ENCODE measurements around the gene NKAIN2.
"Not testable (repeated sequence)": the region's sequence is repeated elsewhere in the genome, so short reads cannot be mapped to it uniquely, and the experiment has no call there.

Gene NKAIN2

DNA sequence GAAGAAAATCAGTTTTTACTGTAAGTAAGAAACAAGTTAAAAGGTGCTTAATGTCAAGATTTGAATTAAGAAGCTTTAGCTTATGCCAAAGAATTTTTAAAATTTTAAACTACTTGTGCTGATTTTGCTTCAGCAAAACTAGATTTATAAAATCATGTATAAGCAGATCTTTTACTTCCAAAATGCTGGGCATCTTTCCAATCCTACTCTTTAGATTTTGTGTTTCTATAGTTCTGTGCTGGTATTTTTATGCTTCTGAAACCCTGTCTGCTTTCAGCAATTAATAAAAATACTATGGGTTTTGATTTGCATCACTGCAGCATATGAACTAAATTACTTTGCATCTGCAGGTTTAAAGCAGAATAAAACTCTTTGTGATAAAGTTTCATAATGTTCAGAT lies 920.0 kb downstream of the NKAIN2 start:
- DNase-seq: no peak

- DNase-seq: not testable (repeated sequence)
Measured at GRCh38 chr6:124737804-124738203, 934.1 kb downstream of the NKAIN2 start.

DNA sequence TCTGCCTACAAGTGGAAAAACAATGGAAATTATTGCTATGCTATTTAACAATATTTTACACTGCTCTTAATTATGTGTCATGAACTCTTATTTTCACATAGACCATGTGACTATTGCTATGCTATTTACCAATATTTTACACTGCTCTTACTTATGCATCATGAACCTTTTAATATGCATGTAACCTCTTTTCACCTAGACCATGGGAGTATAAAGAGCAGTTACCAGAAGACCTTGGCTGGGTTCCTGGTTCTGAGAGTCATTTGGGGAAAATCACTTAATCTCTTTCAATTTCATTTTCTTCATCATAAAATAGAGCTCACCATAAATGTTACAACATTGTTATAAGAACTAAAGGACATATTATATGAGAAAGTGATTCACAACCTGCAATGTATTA lies 934.8 kb downstream of the NKAIN2 start:
- DNase-seq: no peak

- DNase-seq: peak; percentile 26
Measured at GRCh38 chr6:124741341-124741740, 937.7 kb downstream of the NKAIN2 start.

DNA sequence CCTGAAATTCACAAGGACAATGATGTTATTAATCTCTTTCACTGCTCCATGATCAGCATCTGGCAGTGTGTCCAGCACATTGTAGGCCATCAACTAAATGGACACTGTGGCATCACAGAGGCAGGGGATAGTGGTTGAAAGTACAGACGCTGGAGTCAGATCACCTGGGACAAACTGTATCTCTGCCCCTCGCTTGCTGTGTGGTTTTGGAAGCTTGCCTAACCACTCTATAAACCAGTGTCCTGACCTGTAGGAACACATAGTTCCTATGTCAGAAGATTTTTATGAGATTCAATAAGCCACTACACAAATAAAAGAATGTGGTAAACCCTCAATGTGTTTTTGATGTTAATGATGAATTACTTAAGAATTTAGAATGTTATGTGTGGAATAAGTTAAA lies 939.3 kb downstream of the NKAIN2 start:
- no peak for DNase-seq

DNA sequence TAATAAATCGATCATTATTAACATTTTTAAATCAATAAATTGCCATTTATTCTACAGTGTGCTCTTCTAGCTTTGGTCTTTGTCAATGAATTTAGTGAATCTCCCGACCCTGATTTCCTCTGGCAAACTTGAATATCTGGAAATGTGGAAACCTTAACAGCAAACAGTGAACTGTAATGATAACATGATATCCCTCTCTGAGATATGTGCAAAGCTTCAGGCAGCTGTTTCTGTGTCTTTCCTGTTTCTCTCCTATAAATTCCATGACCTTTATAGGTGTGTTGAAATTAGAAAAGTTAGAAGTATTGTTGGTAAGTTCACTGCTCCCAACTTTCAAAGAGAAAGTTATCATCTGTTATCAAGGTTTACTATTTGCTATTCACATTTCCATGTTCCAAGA lies 939.8 kb downstream of the NKAIN2 start:
- no peak for DNase-seq

GRCh38 chr6:124747349-124747748 lies 943.7 kb downstream of the NKAIN2 start:
- DNase-seq: no peak

GRCh38 chr6:124748778-124749177 lies 945.1 kb downstream of the NKAIN2 start:
- no peak for DNase-seq

DNA sequence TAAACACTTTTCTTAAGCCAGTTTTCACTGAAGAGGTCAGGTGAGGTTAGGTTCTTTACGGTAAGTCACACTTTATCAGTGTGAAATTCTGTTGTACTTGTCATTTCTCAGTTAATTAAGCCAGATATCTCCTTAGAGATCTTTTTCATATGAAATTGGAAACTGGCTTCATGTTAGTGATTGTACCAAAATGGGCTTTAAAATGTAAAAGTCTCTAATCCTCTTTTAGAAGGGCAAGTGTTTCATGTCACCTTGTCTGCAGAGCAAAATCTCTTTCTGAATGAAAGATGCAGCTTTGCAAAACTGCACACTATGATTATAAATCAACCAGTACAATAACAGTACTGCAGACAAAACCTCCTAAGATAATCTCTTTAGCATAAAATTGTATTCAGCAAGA lies 949.3 kb downstream of the NKAIN2 start:
- DNase-seq: no peak

DNA sequence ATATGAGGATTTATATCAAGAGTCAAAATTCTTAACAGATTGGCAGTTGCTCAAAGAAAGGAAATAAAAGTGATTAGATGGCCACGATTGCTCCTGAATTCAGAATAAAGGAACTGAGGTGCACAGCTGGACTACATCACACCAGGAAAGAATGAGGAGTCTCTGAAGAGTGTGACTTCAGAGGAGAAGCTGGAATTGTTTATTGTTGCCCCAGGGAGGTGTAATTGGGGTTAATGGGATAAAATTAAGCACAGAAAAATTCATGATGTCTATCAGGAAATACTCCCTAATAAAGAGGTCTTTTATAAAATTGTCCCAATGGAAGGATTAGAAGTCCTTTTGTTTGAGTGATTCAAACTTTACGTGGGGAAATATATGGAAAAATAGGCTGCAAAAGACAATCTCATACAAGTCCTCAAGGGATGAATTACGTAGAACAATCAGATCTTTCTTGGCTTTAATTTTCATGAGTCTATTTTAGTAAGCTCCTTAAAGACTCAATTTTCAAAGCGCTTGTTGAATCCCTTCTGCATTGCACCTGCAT lies 950.0 kb downstream of the NKAIN2 start:
- no peak for DNase-seq

DNA sequence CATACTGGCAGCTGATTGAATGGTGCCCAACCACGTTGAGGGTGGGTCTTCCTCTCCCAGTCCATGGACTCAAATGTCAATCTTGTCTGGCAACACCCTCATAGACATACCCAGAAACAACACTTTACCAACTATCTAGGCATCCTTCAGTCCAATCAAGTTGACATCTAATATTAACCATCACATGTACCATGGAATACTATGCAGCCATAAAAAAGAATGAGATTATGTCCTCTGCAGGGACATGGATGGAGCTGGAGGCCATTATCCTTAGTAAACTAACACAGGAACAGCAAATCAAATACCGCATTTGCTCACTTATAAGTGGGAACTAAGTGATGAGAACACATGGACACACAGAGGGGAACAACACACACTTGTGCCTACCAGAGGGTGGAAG lies 951.7 kb downstream of the NKAIN2 start:
- DNase-seq: no peak

DNA sequence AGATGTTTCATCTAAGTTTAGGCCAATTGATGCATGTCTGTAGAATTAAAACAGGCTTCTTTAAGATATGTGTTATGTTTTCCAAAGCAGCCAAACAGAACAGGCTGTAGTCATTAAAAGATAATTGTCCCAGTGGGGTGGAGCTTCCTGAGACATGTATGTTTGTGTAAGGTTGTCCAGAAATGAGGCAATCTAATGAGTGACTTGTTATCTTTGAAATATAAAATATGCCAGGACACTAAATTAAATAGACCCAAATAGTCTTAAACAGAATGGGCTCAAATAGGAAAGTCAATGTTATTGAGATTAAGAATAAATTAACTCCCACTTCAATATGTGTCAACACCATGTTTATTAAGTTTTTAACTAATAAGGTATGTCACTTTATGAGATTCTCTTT lies 953.9 kb downstream of the NKAIN2 start:
- DNase-seq: no peak

- no peak for DNase-seq
Measured at GRCh38 chr6:124758663-124759062, 955.0 kb downstream of the NKAIN2 start.

DNA sequence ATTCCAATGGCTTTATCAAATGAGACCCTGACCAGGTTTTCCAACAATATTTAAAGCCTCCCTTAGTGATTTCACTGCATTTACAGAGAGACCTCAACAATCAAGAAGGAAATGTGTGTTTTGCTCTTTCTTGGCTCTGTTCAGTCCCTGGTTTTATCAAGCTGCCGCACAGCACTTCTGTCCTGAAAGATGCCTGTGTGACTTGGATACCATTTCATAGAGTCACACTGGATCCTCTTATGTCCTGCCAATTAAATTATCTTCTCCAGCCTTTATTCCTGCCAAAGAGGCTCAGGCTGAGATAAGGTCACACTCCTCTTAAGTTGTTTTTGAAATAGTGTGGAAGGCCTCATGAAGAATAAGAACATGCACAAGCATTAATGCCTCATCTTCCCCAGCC lies 961.6 kb downstream of the NKAIN2 start:
- no peak for DNase-seq

GRCh38 chr6:124768224-124768623 lies 964.6 kb downstream of the NKAIN2 start:
- DNase-seq: no peak

DNA sequence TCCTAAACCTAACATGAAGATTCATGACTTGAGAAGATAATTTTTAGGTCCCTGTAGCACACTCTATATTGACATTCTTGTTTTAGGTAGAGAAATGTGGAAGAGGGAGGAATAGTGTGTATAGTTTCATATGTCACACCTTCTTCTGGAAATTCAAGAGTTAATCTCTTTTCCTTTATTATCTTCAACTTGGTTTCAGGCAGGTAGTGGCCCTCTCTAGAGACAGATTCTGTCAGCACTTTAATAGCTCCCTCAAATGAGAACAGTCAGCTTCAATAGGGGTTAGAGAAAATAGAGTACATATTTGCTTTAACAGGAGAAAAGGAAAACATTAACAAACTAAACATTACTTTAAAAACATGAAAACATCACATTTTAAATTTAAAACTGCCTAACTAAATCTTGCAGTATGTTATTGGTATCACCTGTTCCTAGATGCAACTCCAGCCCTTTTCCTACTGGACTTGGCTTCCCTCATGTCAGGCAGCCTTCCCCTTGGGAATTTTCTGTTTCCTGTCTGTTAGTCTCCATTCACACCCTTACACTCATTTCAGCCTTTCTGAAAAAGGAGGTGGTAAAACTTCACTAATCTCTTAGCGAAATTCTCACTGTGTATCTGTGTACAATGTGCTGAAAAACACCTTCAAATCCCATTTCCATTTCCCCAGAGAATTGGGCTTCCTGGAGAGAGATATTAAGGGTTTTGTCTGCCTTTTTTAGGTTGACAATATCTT lies 966.3 kb downstream of the NKAIN2 start:
- no peak for DNase-seq

DNA sequence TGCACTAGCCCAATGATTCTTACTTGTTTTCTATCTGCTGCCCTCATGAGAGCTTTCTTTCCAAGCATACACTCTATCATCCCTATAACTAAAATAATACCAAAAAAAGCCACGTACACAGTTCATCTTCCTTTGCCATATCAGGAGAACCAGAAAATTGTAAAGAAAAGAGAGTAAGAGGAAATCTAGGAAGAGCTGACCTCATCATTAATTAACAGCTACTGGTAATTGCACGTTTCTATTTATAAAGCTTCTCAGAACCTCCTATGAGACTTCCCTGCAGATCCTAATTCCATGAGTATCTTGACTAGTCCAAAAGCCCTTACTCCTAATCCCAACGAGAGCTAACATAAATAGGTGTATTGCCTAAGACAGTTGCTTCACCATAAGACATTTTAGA lies 967.1 kb downstream of the NKAIN2 start:
- DNase-seq: no peak

- DNase-seq: no peak
Measured at GRCh38 chr6:124772733-124773319, 969.2 kb downstream of the NKAIN2 start.

DNA sequence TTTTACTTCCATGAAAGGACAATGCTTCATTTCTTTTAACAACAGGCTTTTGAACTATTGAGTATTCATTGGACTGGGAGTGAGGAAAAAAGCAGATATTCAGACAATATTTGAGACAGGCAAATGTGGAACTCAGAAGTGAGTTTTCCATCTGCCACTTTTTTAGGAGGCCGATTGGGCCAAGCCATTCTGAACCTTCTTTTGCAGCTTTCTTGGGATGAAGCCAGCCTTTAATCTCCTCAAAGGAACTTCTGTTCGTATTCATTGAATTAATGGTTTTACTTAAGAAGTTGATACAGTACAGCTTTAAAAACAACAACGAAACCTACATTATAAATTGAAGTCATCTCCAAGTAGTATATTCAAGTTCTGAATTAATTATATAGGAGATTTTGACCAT lies 971.5 kb downstream of the NKAIN2 start:
- no peak for DNase-seq

DNA sequence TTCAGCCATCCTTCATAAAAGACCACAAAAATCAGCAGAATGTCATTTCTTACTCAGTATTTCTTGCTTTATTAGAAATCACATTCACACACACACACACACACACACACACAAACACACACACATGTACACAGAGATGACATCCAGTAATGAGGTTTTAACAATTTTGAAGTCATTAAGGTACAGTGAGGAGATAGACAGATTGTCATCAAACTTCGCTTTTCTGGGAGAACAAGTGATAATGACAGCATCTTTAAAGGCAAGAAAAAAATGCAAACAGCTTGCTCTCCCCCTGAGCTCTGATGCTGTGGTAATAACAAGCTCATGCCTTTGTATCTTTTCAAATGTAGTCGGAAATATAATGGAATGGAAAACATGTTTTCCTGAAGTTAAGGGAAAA lies 974.2 kb downstream of the NKAIN2 start:
- DNase-seq: no peak

DNA sequence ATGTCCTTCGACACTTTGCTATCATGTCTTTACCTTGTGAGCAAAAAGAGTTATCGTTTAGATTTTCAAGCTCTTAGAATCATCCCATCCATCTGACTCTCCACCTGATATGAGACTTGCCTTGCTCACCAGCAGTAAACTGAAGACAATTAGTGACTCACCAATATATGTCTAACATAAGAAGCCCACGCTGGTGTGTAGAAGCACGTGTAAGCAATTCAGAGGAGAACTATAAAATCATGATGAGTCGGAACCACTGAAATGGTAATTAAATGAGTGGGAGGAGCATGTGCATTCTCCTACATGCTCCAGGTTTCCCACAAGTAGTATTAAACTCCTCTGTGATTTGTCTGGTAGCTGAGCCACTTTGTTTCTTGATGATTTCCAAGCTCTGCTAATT lies 977.0 kb downstream of the NKAIN2 start:
- DNase-seq: no peak

- no peak for DNase-seq
Measured at GRCh38 chr6:124783344-124783743, 979.7 kb downstream of the NKAIN2 start.

DNA sequence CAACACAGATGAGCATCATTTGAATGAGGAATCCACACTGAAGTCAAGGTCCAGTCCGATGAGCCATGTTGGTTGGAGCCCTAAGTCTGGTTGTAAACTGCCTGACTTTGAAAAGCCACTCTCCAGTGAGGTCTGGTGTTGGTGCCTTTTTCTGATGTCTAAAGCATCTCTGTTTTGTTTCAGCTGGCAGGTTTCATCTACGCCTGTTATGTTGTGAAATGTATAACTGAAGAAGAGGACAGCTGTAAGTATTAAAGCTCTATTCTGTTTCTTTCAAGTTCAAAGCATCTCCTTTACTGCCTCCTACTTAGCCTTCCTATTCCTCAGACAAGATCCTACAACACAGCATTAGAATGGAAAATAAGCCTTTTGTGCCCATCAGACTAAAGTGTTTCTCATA lies 987.5 kb downstream of the NKAIN2 start:
- DNase-seq: no peak

- DNase-seq: no peak
Measured at GRCh38 chr6:124792386-124792785, 988.7 kb downstream of the NKAIN2 start.

DNA sequence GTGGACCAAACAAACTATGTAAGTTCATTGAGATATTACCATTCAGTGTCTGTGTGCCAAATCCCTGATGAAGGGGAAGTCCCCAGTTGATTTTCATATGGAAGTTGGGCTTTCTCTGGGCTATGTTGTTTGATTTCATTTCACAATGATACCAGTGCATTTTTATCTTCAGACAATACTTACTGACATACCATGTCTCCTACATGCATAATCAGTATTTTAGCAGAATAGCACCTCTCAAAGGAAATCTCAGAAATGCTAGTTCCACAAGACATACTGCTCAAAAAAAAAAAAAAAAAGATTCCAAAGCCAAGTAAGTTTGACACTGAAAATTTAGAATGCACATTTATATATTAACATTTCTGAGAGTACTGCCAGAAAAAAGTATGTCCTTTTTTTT lies 989.7 kb downstream of the NKAIN2 start:
- DNase-seq: no peak

Measured in kidney glomerular epithelial cell (primary cell).